OCI-LY1 (cell line): ENCODE measurements around the gene ALX4.

Source experiments
- CTCF ChIP-seq: fragments of 200-600 bp; sonication (generic), shearing (Covaris generic); IDR thresholded peaks from 2 replicates; pipeline ENCODE4 v1.5.1; 2017; ENCODE audit warnings: mild to moderate bottlenecking, antibody characterized with exemption, low read length, moderate library complexity, mixed read lengths
- EZH2 ChIP-seq: fragments of 200-600 bp; sonication (generic), shearing (Covaris generic); IDR thresholded peaks from 2 replicates; pipeline ENCODE4 v1.8.0; 2017; ENCODE audit warnings: borderline replicate concordance, mixed run types, mild to moderate bottlenecking, antibody characterized with exemption, low read length, moderate library complexity, mixed read lengths

GRCh38 chr11:44348114-44348513 lies 38.2 kb upstream of the ALX4 start:
- TF ChIP-seq EZH2 (no peak), CTCF (no peak)
